GM23338 (cell line): ENCODE measurements around the gene PRRG1. TPM values are rescaled to one million over a fixed set of nuclear protein-coding genes. Genes with fewer than 3 reads are reported as not detected.
A peak's percentile ranks its signal among the peaks of the same experiment; 100 is the strongest.
"Not testable (repeated sequence)": the region's sequence is repeated elsewhere in the genome, so short reads cannot be mapped to it uniquely, and the experiment has no call there.

ENCODE experiments used
- ATAC-seq: fragments of 200-7000 bp; cut with Tn5 transposase; 3 replicates; pipeline ENCODE4 v1.9.1; 2020
- DNase-seq: peaks from one replicate; pipeline ENCODE4 v3.0.0-alpha.2; 2015; ENCODE audit warnings: low spot score
- H2AFZ ChIP-seq: fragments of 200-600 bp; sonication (generic); 2 replicates; pipeline ENCODE4 v1.8.0; 2016; ENCODE audit warnings: antibody characterized with exemption, mild to moderate bottlenecking, moderate library complexity
- H3F3A ChIP-seq: fragments of 200-600 bp; sonication (generic); replicated peaks from 2 replicates; pipeline ENCODE4 v1.8.0; 2017; ENCODE audit warnings: antibody characterized with exemption, mixed run types, low read depth
- H3K27ac ChIP-seq: fragments of 200-600 bp; sonication (generic); 2 replicates; pipeline ENCODE4 v1.6.1; 2016; ENCODE audit warnings: low read depth
- H3K27me3 ChIP-seq: fragments of 200-600 bp; sonication (generic); 2 replicates; pipeline ENCODE4 v1.8.0; 2016; ENCODE audit warnings: mild to moderate bottlenecking, mixed run types, moderate library complexity; ENCODE audit not compliant: insufficient read depth
- H3K36me3 ChIP-seq: fragments of 200-600 bp; sonication (generic); 2 replicates; pipeline ENCODE4 v1.8.0; 2016; ENCODE audit warnings: mild to moderate bottlenecking; ENCODE audit not compliant: insufficient read depth
- H3K4me1 ChIP-seq: fragments of 200-600 bp; sonication (generic); 2 replicates; pipeline ENCODE4 v1.8.0; 2016; ENCODE audit warnings: mild to moderate bottlenecking, moderate library complexity; ENCODE audit not compliant: insufficient read depth
- H3K4me2 ChIP-seq: fragments of 200-600 bp; sonication (generic); 2 replicates; pipeline ENCODE4 v1.7.1; 2017; ENCODE audit warnings: mixed run types
- H3K4me3 ChIP-seq: fragments of 200-600 bp; sonication (generic); 2 replicates; pipeline ENCODE4 v1.6.1; 2016; ENCODE audit warnings: mixed run types
- H3K79me2 ChIP-seq: fragments of 200-600 bp; sonication (generic); replicated peaks from 2 replicates; pipeline ENCODE4 v1.8.0; 2017; ENCODE audit warnings: mild to moderate bottlenecking; ENCODE audit not compliant: insufficient read depth
- H3K9me2 ChIP-seq: fragments of 200-600 bp; sonication (generic); 2 replicates; pipeline ENCODE4 v1.8.0; 2017; ENCODE audit not compliant: insufficient read depth
- H4K20me1 ChIP-seq: fragments of 200-600 bp; sonication (generic); replicated peaks from 2 replicates; pipeline ENCODE4 v1.8.0; 2017; ENCODE audit warnings: mild to moderate bottlenecking; ENCODE audit not compliant: insufficient read depth
- H3K27ac Mint-ChIP-seq: 2 replicates; pipeline ENCODE4 v1.8.0; 2020; ENCODE audit warnings: inconsistent platforms, mild to moderate bottlenecking, moderate library complexity, mixed read lengths
- H3K27me3 Mint-ChIP-seq: 3 replicates; pipeline ENCODE4 v1.8.0; 2022; ENCODE audit warnings: low read depth, mild to moderate bottlenecking, moderate library complexity, mixed read lengths, inconsistent platforms; ENCODE audit not compliant: insufficient read depth, poor library complexity
- H3K36me3 Mint-ChIP-seq: 3 replicates; pipeline ENCODE4 v1.8.0; 2021; ENCODE audit warnings: low read depth, mild to moderate bottlenecking, inconsistent platforms, moderate library complexity, mixed read lengths
- H3K4me1 Mint-ChIP-seq: 3 replicates; pipeline ENCODE4 v1.8.0; 2020; ENCODE audit warnings: mild to moderate bottlenecking, inconsistent platforms, mixed read lengths
- H3K4me3 Mint-ChIP-seq: 3 replicates; pipeline ENCODE4 v1.8.0; 2021; ENCODE audit warnings: moderate library complexity, mild to moderate bottlenecking, inconsistent platforms, mixed read lengths
- H3K9me3 Mint-ChIP-seq: 3 replicates; pipeline ENCODE4 v1.8.0; 2020; ENCODE audit warnings: moderate library complexity, mild to moderate bottlenecking, inconsistent platforms, mixed read lengths
- CREB1 ChIP-seq: fragments of 250-450 bp; sonication (Bioruptor Pico); IDR thresholded peaks from 2 replicates; pipeline ENCODE4 v1.5.0; 2020; ENCODE audit warnings: low read depth, mild to moderate bottlenecking, moderate library complexity
- CTCF ChIP-seq, 2 experiments: fragments of 200-600 bp in 1 of 2; sonication (generic) in 1 of 2; conservative IDR thresholded peaks; 2 replicates each; pipeline versions ENCODE4 v1.5.1 to v1.6.1; 2016 to 2017; ENCODE audit warnings: antibody characterized with exemption in 2 of 2, low read depth in 2 of 2, mild to moderate bottlenecking in 2 of 2, moderate library complexity in 1 of 2
- ETS1 ChIP-seq: IDR thresholded peaks from 2 replicates; pipeline ENCODE4 v1.6.1; 2016; ENCODE audit warnings: antibody characterized with exemption
- EZH2 ChIP-seq: fragments of 200-600 bp; sonication (generic); IDR thresholded peaks from one replicate; pipeline ENCODE4 v1.8.0; 2017; ENCODE audit warnings: antibody characterized with exemption, mild to moderate bottlenecking, low read depth; ENCODE audit not compliant: unreplicated experiment
- EZH2phosphoT487 ChIP-seq: fragments of 200-600 bp; sonication (generic); IDR thresholded peaks from one replicate; pipeline ENCODE4 v1.8.1; 2018; ENCODE audit warnings: antibody characterized with exemption; ENCODE audit not compliant: unreplicated experiment
- JUNB ChIP-seq: IDR thresholded peaks from one replicate; pipeline ENCODE4 v1.6.1; 2016; ENCODE audit warnings: antibody characterized with exemption; ENCODE audit not compliant: unreplicated experiment
- NANOG ChIP-seq: IDR thresholded peaks from 2 replicates; pipeline ENCODE4 v1.6.1; 2016; ENCODE audit warnings: antibody characterized with exemption, borderline replicate concordance
- POLR2AphosphoS5 ChIP-seq: IDR thresholded peaks from 2 replicates; pipeline ENCODE4 v1.6.1; 2016; ENCODE audit warnings: antibody characterized with exemption, low read depth
- STAT1 ChIP-seq: IDR thresholded peaks from one replicate; pipeline ENCODE4 v1.6.1; 2016; ENCODE audit warnings: antibody characterized with exemption; ENCODE audit not compliant: unreplicated experiment
- ZNF114 ChIP-seq: fragments of 250-450 bp; sonication (Bioruptor Pico); IDR thresholded peaks from 2 replicates; pipeline ENCODE4 v1.5.0; 2020; ENCODE audit warnings: mild to moderate bottlenecking, moderate library complexity
- ZNF331 ChIP-seq: fragments of 250-450 bp; sonication (Bioruptor Pico); IDR thresholded peaks from 2 replicates; pipeline ENCODE4 v1.5.0; 2020; ENCODE audit warnings: low read depth, mild to moderate bottlenecking, moderate library complexity
- ZNF462 ChIP-seq: fragments of 250-450 bp; sonication (Bioruptor Pico); IDR thresholded peaks from 2 replicates; pipeline ENCODE4 v1.5.0; 2020; ENCODE audit warnings: mild to moderate bottlenecking, moderate library complexity
- polyA plus RNA-seq: library from polyadenylated mRNA; unstranded; fragments of >200 nt; fragmentation: Nextera tagmentation; extraction: Ambion mirVana; gene quantifications from 2 replicates; pipeline ENCODE4 v1.2.1, GENCODE V29; 2016
- total RNA-seq: library from RNA; depleted of rRNA; stranded (reverse); fragments of >200 nt; shearing (Covaris generic); gene quantifications from 2 replicates; pipeline ENCODE4 v1.2.3, GENCODE V29; 2014

The PRRG1 gene
- total and polyA plus RNA-seq, 2 experiments from 2014 or later, result 3.8 to 10.8 TPM

GRCh38 chrX:37460285-37460684 lies 111.1 kb downstream of the PRRG1 start:
- not testable (repeated sequence) for H3K79me2 ChIP-seq, H3K27ac Mint-ChIP-seq, H3K4me2 ChIP-seq, H3K36me3 ChIP-seq, H3K9me2 ChIP-seq, H4K20me1 ChIP-seq, ATAC-seq, H2AFZ ChIP-seq, H3K27me3 ChIP-seq, DNase-seq, H3F3A ChIP-seq, H3K27ac ChIP-seq, H3K4me3 Mint-ChIP-seq, H3K4me3 ChIP-seq, H3K27me3 Mint-ChIP-seq, H3K4me1 ChIP-seq
- H3K9me3 Mint-ChIP-seq, result peaks cover 15% of the 10 kb centered on the region; the same call in 2 of the 3 replicates
- peaks cover 14% of the 10 kb centered on the region; the same call in 2 of the 3 replicates for H3K4me1 Mint-ChIP-seq
- peaks cover 24% of the 10 kb centered on the region for H3K36me3 Mint-ChIP-seq

- Mint-ChIP-seq H3K4me3 (no peak overlapping the region), H3K27ac (no peak overlapping the region), H3K4me1 (peaks cover 8% of the 10 kb centered on the region; the same call in 2 of the 3 replicates), H3K9me3 (peaks cover 15% of the 10 kb centered on the region; the same call in 2 of the 3 replicates), H3K27me3 (peaks cover 8% of the 10 kb centered on the region), H3K36me3 (peaks cover 24% of the 10 kb centered on the region)
- Histone ChIP-seq H3K79me2 (no peaks in the 10 kb centered on the region), H3K4me3 (no peak overlapping the region), H3F3A (no peaks in the 10 kb centered on the region), H3K9me2 (no peaks in the 10 kb centered on the region), H4K20me1 (no peaks in the 10 kb centered on the region), H3K4me1 (0 out of 2 replicates have a peak, but pooled peaks cover 3% of the 10 kb centered on the region), H3K36me3 (no peaks in the 10 kb centered on the region), H3K27me3 (no peaks in the 10 kb centered on the region), H3K4me2 (no peak overlapping the region), H2AFZ (no peak overlapping the region), H3K27ac (no peak overlapping the region)
- peak; percentile 4 for DNase-seq
- ATAC-seq, result no peak
- no peak for TF ChIP-seq ZNF462
- no peak for TF ChIP-seq ZNF331 (CRISPR knock-in tag)
- no peak for TF ChIP-seq EZH2phosphoT487
- no peak for TF ChIP-seq ETS1
- no peak for TF ChIP-seq NANOG
- TF ChIP-seq POLR2AphosphoS5, result no peak
- TF ChIP-seq CTCF (conservative IDR thresholded peaks at IDR 0.05; ENCODE audit: low read depth in 2 of 2), result no peak
- TF ChIP-seq CREB1, result no peak
- no peak for TF ChIP-seq ZNF114 (CRISPR knock-in tag)
- TF ChIP-seq EZH2, result no peak
- no peak for TF ChIP-seq JUNB
- TF ChIP-seq STAT1, result no peak
Observed at GRCh38 chrX:37462346-37462745, 113.2 kb downstream of the PRRG1 start.
